Measurements from ENCODE around the gene KRTAP19-7. TPM values are rescaled to one million over a fixed set of nuclear protein-coding genes. Genes with fewer than 3 reads are reported as not detected.

KRTAP19-7 gene
- total RNA-seq, 1 donor from 2014 or later, result not detected

DNA sequence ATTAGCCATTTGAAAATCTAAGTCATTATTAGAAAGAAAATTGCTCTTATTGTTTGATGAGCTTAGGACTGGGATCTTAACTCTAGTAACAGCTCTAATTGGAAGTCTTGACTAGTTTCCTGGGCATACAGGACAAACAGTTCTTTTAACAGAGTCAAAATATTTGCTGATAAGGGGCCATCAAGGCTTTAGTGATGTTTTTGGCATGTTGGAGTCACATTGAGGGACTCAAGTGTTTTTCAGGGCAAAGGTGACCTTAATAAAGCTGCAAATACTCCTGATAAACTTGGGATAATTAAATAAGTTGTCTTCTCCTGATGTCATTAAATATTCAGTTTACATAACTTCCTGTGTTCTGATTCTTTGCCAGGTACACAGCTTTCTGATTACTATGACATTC, 6.5 kb upstream of the KRTAP19-7 start:
- Histone ChIP-seq H3K27ac (no peak overlapping the region), H3K4me1 (no peaks in the 10 kb centered on the region), H3K27me3 (no peaks in the 10 kb centered on the region), H3K36me3 (no peaks in the 10 kb centered on the region), H3K4me3 (no peak overlapping the region), H3K9me3 (no peaks in the 10 kb centered on the region)
- no peak for DNase-seq (ENCODE audit: extremely low spot score in 2 of 2)
- intact Hi-C loops (cut with DNase I), result no loop called here
- no peak for TF ChIP-seq POLR2A (IDR thresholded peaks at IDR 0.05)
- no peak for TF ChIP-seq POLR2AphosphoS5 (IDR thresholded peaks at IDR 0.05; ENCODE audit: insufficient read depth in 1 of 2, low read depth in 1 of 2)
- TF ChIP-seq, protein P1, sequence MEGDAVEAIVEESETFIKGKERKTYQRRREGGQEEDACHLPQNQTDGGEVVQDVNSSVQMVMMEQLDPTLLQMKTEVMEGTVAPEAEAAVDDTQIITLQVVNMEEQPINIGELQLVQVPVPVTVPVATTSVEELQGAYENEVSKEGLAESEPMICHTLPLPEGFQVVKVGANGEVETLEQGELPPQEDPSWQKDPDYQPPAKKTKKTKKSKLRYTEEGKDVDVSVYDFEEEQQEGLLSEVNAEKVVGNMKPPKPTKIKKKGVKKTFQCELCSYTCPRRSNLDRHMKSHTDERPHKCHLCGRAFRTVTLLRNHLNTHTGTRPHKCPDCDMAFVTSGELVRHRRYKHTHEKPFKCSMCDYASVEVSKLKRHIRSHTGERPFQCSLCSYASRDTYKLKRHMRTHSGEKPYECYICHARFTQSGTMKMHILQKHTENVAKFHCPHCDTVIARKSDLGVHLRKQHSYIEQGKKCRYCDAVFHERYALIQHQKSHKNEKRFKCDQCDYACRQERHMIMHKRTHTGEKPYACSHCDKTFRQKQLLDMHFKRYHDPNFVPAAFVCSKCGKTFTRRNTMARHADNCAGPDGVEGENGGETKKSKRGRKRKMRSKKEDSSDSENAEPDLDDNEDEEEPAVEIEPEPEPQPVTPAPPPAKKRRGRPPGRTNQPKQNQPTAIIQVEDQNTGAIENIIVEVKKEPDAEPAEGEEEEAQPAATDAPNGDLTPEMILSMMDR (IDR thresholded peaks at IDR 0.05), result no peak

DNA sequence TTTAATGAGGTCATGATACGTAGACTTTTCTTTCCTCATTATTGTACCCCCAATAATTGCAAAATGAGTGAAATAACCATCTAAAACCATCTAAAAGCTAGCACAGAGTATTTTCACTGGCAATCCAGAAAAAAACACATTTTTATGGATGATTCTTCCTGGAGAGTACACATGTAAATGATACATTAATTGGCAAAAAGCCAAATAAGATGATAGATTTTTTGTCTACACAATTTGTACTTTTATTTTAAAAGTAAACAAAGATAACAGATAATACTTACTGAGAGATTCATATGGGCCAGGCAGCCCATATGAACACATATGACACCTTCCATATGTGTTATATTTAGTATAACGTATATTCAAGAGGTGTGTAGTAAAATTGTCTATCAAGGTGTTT, 2.5 kb upstream of the KRTAP19-7 start:
- no peak for DNase-seq (ENCODE audit: extremely low spot score in 2 of 2)
- H3K27ac ChIP-seq, result no peak overlapping the region
- H3K9me3 ChIP-seq, result no peaks in the 10 kb centered on the region
- H3K36me3 ChIP-seq, result no peaks in the 10 kb centered on the region
- H3K4me1 ChIP-seq, result no peaks in the 10 kb centered on the region
- H3K4me3 ChIP-seq, result no peak overlapping the region
- H3K27me3 ChIP-seq, result no peaks in the 10 kb centered on the region
- intact Hi-C loops (cut with DNase I), result no loop called here
- TF ChIP-seq POLR2A (IDR thresholded peaks at IDR 0.05) (no peak), POLR2AphosphoS5 (IDR thresholded peaks at IDR 0.05; ENCODE audit: insufficient read depth in 1 of 2, low read depth in 1 of 2) (no peak)
- TF ChIP-seq, protein P1 (IDR thresholded peaks at IDR 0.05), result no peak

DNA sequence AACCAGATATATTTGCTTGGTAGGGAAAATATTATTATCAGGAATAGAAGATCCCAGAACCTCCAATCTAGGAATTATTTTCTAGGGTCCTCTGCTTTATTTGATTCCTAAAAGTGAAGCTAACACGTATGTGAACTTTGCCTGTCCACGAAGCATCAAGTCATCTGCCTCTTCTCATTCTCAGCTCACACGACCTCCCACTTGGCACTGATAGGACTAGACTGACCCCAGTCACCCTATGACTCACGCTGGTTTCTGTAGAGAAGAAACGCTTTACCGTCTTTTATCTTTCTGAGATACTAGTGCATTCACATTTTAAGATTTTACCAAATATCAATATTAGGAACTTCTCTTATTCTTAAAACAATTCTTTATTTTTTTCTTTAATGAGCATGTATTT, 2.0 kb upstream of the KRTAP19-7 start:
- Histone ChIP-seq H3K27me3 (no peaks in the 10 kb centered on the region), H3K4me3 (no peak overlapping the region), H3K27ac (no peak overlapping the region), H3K9me3 (no peaks in the 10 kb centered on the region), H3K4me1 (no peaks in the 10 kb centered on the region), H3K36me3 (no peaks in the 10 kb centered on the region)
- TF ChIP-seq, protein P1 (IDR thresholded peaks at IDR 0.05), result no peak
- TF ChIP-seq POLR2AphosphoS5 (IDR thresholded peaks at IDR 0.05; ENCODE audit: insufficient read depth in 1 of 2, low read depth in 1 of 2), result no peak
- no peak for TF ChIP-seq POLR2A (IDR thresholded peaks at IDR 0.05)
- DNase-seq (ENCODE audit: extremely low spot score in 2 of 2), result no peak
- intact Hi-C loops (cut with DNase I), result no loop called here

DNA sequence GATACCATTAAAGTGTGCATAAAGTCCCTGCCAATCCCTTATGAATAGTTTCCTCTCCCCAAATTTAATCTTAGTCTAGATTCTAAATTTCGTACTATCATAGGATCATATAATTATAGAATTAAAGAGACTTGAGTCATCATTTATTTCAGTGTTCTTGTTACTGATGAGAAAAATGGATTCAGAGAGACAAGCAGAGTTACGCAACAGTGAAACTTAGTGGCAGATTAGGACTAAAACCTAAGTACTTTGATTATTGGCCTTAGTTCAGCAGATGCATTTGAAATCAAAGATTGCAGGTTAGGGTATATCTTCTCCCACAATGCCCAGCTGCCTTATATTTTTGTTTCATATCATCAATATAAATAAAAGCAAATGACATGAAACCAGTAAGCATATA, 843 bp upstream of the KRTAP19-7 start:
- intact Hi-C loops (cut with DNase I), result no loop called here
- H3K4me3 ChIP-seq, result no peak overlapping the region
- TF ChIP-seq, protein P1 (IDR thresholded peaks at IDR 0.05), result no peak
- TF ChIP-seq POLR2AphosphoS5 (IDR thresholded peaks at IDR 0.05; ENCODE audit: insufficient read depth in 1 of 2, low read depth in 1 of 2) (no peak), POLR2A (IDR thresholded peaks at IDR 0.05) (no peak)
- H3K27me3 ChIP-seq, result no peaks in the 10 kb centered on the region
- H3K4me1 ChIP-seq, result no peaks in the 10 kb centered on the region
- H3K27ac ChIP-seq, result no peak overlapping the region
- no peaks in the 10 kb centered on the region for H3K9me3 ChIP-seq
- no peaks in the 10 kb centered on the region for H3K36me3 ChIP-seq
- DNase-seq (ENCODE audit: extremely low spot score in 2 of 2), result no peak

DNA sequence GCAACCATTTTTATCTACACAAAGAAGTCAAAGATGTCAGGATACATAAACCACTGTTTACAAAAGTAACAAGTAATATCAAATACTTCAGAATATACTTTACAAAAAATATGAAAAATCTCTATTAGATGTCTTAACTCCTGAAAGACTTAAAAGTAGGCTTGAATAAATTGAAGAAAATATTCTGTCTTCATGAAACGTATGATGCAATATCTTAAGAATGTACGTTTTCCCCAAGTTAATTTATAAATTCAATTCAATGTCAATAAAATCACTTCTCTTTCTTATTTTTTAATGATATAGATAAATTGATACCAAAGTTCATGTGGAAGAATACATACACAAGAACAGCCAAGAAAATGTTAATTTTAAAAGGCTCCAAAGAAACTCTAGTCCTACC, 6.0 kb downstream of the KRTAP19-7 start:
- no peak for DNase-seq (ENCODE audit: extremely low spot score in 2 of 2)
- TF ChIP-seq POLR2AphosphoS5 (IDR thresholded peaks at IDR 0.05; ENCODE audit: insufficient read depth in 1 of 2, low read depth in 1 of 2) (no peak), POLR2A (IDR thresholded peaks at IDR 0.05) (no peak)
- TF ChIP-seq, protein P1 (IDR thresholded peaks at IDR 0.05), result no peak
- intact Hi-C loops (cut with DNase I), result no loop called here
- no peaks in the 10 kb centered on the region for H3K27me3 ChIP-seq
- H3K4me1 ChIP-seq, result no peaks in the 10 kb centered on the region
- H3K4me3 ChIP-seq, result no peak overlapping the region
- no peaks in the 10 kb centered on the region for H3K9me3 ChIP-seq
- no peak overlapping the region for H3K27ac ChIP-seq
- H3K36me3 ChIP-seq, result no peaks in the 10 kb centered on the region

Data from vagina (tissue), 2 donors.